H9 (cell line): ENCODE measurements around the gene PRDM2. TPM values are rescaled to one million over a fixed set of nuclear protein-coding genes. Genes with fewer than 3 reads are reported as not detected.

Experiments used
- DNase-seq: peaks from one replicate; pipeline ENCODE4 v3.0.0-alpha.2; 2017
- H2AFZ ChIP-seq: one replicate; pipeline ENCODE4 v1.6.1; 2013; ENCODE audit warnings: mild to moderate bottlenecking, low read length, control low read depth, moderate library complexity
- H2AK5ac ChIP-seq: 2 replicates; pipeline ENCODE4 v1.6.1; 2013; ENCODE audit warnings: low read length, control low read depth, mixed read lengths; ENCODE audit not compliant: insufficient read length
- H2BK120ac ChIP-seq: one replicate; pipeline ENCODE4 v1.6.1; 2013; ENCODE audit warnings: low read depth, mild to moderate bottlenecking, low read length, control low read depth, inconsistent platforms; ENCODE audit not compliant: poor library complexity, severe bottlenecking
- H2BK12ac ChIP-seq: 2 replicates; pipeline ENCODE4 v1.6.1; 2013; ENCODE audit warnings: low read length, control low read depth, mixed read lengths, low read depth; ENCODE audit not compliant: insufficient read length
- H2BK15ac ChIP-seq: 2 replicates; pipeline ENCODE4 v1.6.1; 2013; ENCODE audit warnings: low read depth, low read length, control low read depth
- H2BK20ac ChIP-seq: one replicate; pipeline ENCODE4 v1.6.1; 2013; ENCODE audit warnings: low read depth, mild to moderate bottlenecking, low read length, control low read depth, inconsistent platforms; ENCODE audit not compliant: poor library complexity, severe bottlenecking
- H2BK5ac ChIP-seq: 2 replicates; pipeline ENCODE4 v1.6.1; 2013; ENCODE audit warnings: low read length, control low read depth, mixed read lengths; ENCODE audit not compliant: insufficient read length
- H3K14ac ChIP-seq: 2 replicates; pipeline ENCODE4 v1.6.1; 2013; ENCODE audit warnings: low read length, control low read depth; ENCODE audit not compliant: insufficient read depth
- H3K18ac ChIP-seq: 2 replicates; pipeline ENCODE4 v1.6.1; 2013; ENCODE audit warnings: low read depth, mild to moderate bottlenecking, mixed read lengths, low read length, control low read depth; ENCODE audit not compliant: insufficient read length
- H3K23ac ChIP-seq: 2 replicates; pipeline ENCODE4 v1.6.1; 2013; ENCODE audit warnings: low read length, control low read depth, mixed read lengths, low read depth; ENCODE audit not compliant: insufficient read length
- H3K23me2 ChIP-seq: 2 replicates; pipeline ENCODE4 v1.6.1; 2013; ENCODE audit warnings: low read depth, mild to moderate bottlenecking, mixed read lengths, low read length, control low read depth; ENCODE audit not compliant: insufficient read length, poor library complexity, severe bottlenecking
- H3K27ac ChIP-seq: 2 replicates; pipeline ENCODE4 v1.5.1; 2013; ENCODE audit warnings: low read length, control low read depth, mixed read lengths, low read depth; ENCODE audit not compliant: insufficient read length
- H3K27me3 ChIP-seq: 2 replicates; pipeline ENCODE4 v1.6.1; 2013; ENCODE audit warnings: low read length, control low read depth, inconsistent platforms; ENCODE audit not compliant: insufficient read depth
- H3K4ac ChIP-seq: 2 replicates; pipeline ENCODE4 v1.6.1; 2013; ENCODE audit warnings: low read depth, mild to moderate bottlenecking, control low read depth, inconsistent platforms, low read length, moderate library complexity
- H3K4me1 ChIP-seq: 2 replicates; pipeline ENCODE4 v1.6.1; 2013; ENCODE audit warnings: low read length, control low read depth, inconsistent platforms; ENCODE audit not compliant: insufficient read depth
- H3K4me2 ChIP-seq: 2 replicates; pipeline ENCODE4 v1.6.1; 2013; ENCODE audit warnings: low read length, control low read depth, mixed read lengths; ENCODE audit not compliant: insufficient read length, insufficient read depth
- H3K56ac ChIP-seq: 2 replicates; pipeline ENCODE4 v1.6.1; 2013; ENCODE audit warnings: low read depth, mild to moderate bottlenecking, mixed read lengths, low read length, control low read depth; ENCODE audit not compliant: insufficient read length
- H3K79me1 ChIP-seq: 2 replicates; pipeline ENCODE4 v1.6.1; 2013; ENCODE audit warnings: low read depth, mild to moderate bottlenecking, moderate library complexity, low read length, control low read depth, inconsistent platforms; ENCODE audit not compliant: insufficient read depth, poor library complexity, severe bottlenecking
- H3K79me2 ChIP-seq: 2 replicates; pipeline ENCODE4 v1.6.1; 2013; ENCODE audit warnings: low read length, control low read depth, inconsistent platforms; ENCODE audit not compliant: insufficient read depth
- H3K9ac ChIP-seq: 2 replicates; pipeline ENCODE4 v1.6.1; 2013; ENCODE audit warnings: low read length, control low read depth, mixed read lengths; ENCODE audit not compliant: insufficient read length; ENCODE audit errors: extremely low read depth
- H3K9me3 ChIP-seq: one replicate; pipeline ENCODE4 v1.6.1; 2013; ENCODE audit warnings: low read depth, low read length, inconsistent platforms; ENCODE audit not compliant: control insufficient read depth
- H3T11ph ChIP-seq: one replicate; pipeline ENCODE4 v1.6.1; 2013; ENCODE audit warnings: mild to moderate bottlenecking, low read length, control low read depth, inconsistent platforms
- H4K20me1 ChIP-seq: one replicate; pipeline ENCODE4 v1.6.1; 2013; ENCODE audit not compliant: control insufficient read depth, insufficient read length, insufficient read depth
- H4K5ac ChIP-seq: 2 replicates; pipeline ENCODE4 v1.6.1; 2013; ENCODE audit warnings: low read depth, mild to moderate bottlenecking, mixed read lengths, low read length, control low read depth; ENCODE audit not compliant: insufficient read length
- H4K8ac ChIP-seq: replicated peaks from 2 replicates; pipeline ENCODE4 v1.6.1; 2013; ENCODE audit warnings: low read length, control low read depth, mixed read lengths, low read depth; ENCODE audit not compliant: insufficient read length
- H4K91ac ChIP-seq: 2 replicates; pipeline ENCODE4 v1.6.1; 2013; ENCODE audit warnings: low read depth, mild to moderate bottlenecking, moderate library complexity, mixed read lengths, low read length, control low read depth; ENCODE audit not compliant: insufficient read length
- H3K27ac Mint-ChIP-seq, 3 experiments: 2 replicates in 2 of 3; 3 replicates in 1 of 3; pipeline ENCODE4 v1.8.0; 2020 to 2021; ENCODE audit warnings: mixed read lengths in 3 of 3, mild to moderate bottlenecking in 1 of 3, moderate library complexity in 1 of 3
- H3K27me3 Mint-ChIP-seq: 2 replicates; pipeline ENCODE4 v1.8.0; 2021; ENCODE audit warnings: low read depth, mild to moderate bottlenecking, moderate library complexity, mixed read lengths
- H3K36me3 Mint-ChIP-seq, 3 experiments: 2 replicates in 2 of 3; 3 replicates in 1 of 3; pipeline ENCODE4 v1.8.0; 2020 to 2021; ENCODE audit warnings: low read depth in 3 of 3, mixed read lengths in 3 of 3; ENCODE audit not compliant: insufficient read depth in 1 of 3
- H3K4me1 Mint-ChIP-seq, 2 experiments: 2 replicates each; pipeline ENCODE4 v1.8.0; 2020; ENCODE audit warnings: mixed read lengths in 2 of 2
- H3K4me3 Mint-ChIP-seq, 2 experiments: 2 replicates in 1 of 2; 3 replicates in 1 of 2; pipeline ENCODE4 v1.8.0; 2020 to 2021; ENCODE audit warnings: mild to moderate bottlenecking in 2 of 2, mixed read lengths in 2 of 2, moderate library complexity in 1 of 2
- H3K9me3 Mint-ChIP-seq, 2 experiments: 2 replicates in 1 of 2; 3 replicates in 1 of 2; pipeline ENCODE4 v1.8.0; 2020; ENCODE audit warnings: mild to moderate bottlenecking in 2 of 2, mixed read lengths in 2 of 2, moderate library complexity in 1 of 2
- CTCF ChIP-seq: fragments of 200-600 bp; sonication (generic); conservative IDR thresholded peaks from 3 replicates; pipeline ENCODE4 v1.8.0; 2021; ENCODE audit warnings: antibody characterized with exemption, mild to moderate bottlenecking
- WGBS: extraction: QIAGEN DNeasy Blood & Tissue Kit; methylation state at CpG from one replicate; pipeline ENCODE4 v1.1.7; 2013; ENCODE audit warnings: missing lambda C conversion rate, low lambda C conversion rate, mixed read lengths; ENCODE audit not compliant: insufficient read length; ENCODE audit errors: extremely low coverage; 5-methylcytosine and 5-hydroxymethylcytosine counted together
- total RNA-seq: library from RNA; stranded (reverse); gene quantifications from 2 replicates; pipeline ENCODE4 v1.2.1, GENCODE V29; 2021

PRDM2 gene
- total RNA-seq, 1 experiment from 2014 or later: 24.5 TPM

- Mint-ChIP-seq H3K36me3 (no peaks in the 10 kb centered on the region), H3K9me3 (no peaks in the 10 kb centered on the region)
Measured at GRCh38 chr1:13710086-13710485, 10.1 kb downstream of the PRDM2 start.

More at GRCh38 chr1:13710086-13710485, 10.1 kb downstream of the PRDM2 start:
- Histone ChIP-seq H3K18ac (no peak overlapping the region), H2BK12ac (no peak overlapping the region), H3K9ac (no peak overlapping the region), H3T11ph (no peak overlapping the region), H3K4me2 (no peak overlapping the region), H4K91ac (no peak overlapping the region), H3K56ac (no peak overlapping the region), H3K79me2 (peaks cover 1% of the 10 kb centered on the region; the same call in 1 of the 2 replicates), H2BK5ac (no peak overlapping the region), H2AFZ (no peak overlapping the region), H4K8ac (no peak overlapping the region), H2BK20ac (no peak overlapping the region), H4K5ac (no peak overlapping the region), H3K27me3 (no peaks in the 10 kb centered on the region), H3K23me2 (no peaks in the 10 kb centered on the region), H3K27ac (no peak overlapping the region), H3K79me1 (peaks cover 8% of the 10 kb centered on the region), H3K23ac (no peak overlapping the region), H3K4ac (no peak overlapping the region), H2BK120ac (no peak overlapping the region), H2BK15ac (no peak overlapping the region), H3K4me1 (no peaks in the 10 kb centered on the region; the same call in 1 of the 2 replicates), H2AK5ac (no peak overlapping the region), H3K14ac (no peak overlapping the region), H3K9me3 (no peaks in the 10 kb centered on the region), H4K20me1 (no peaks in the 10 kb centered on the region)
- TF ChIP-seq CTCF: no peak
- DNase-seq: no peak
- H3K4me1 Mint-ChIP-seq: no peaks in the 10 kb centered on the region; a peak in 1 of 4 replicates
- H3K4me3 Mint-ChIP-seq: no peak overlapping the region
- WGBS: no CpG with 5 or more reads among the region's 2 CpGs
- no peaks in the 10 kb centered on the region; the same call in none of the 2 replicates for H3K27me3 Mint-ChIP-seq
- H3K27ac Mint-ChIP-seq: no peak overlapping the region; a peak in 1 of 7 replicates
